Measurements from ENCODE around the gene NUP93. TPM values are rescaled to one million over a fixed set of nuclear protein-coding genes. Genes with fewer than 3 reads are reported as not detected.
"Not testable (repeated sequence)": the region's sequence is repeated elsewhere in the genome, so short reads cannot be mapped to it uniquely, and the experiment has no call there.

The NUP93 gene
- total RNA-seq, 1 experiment from 2014 or later: 144 TPM

DNA sequence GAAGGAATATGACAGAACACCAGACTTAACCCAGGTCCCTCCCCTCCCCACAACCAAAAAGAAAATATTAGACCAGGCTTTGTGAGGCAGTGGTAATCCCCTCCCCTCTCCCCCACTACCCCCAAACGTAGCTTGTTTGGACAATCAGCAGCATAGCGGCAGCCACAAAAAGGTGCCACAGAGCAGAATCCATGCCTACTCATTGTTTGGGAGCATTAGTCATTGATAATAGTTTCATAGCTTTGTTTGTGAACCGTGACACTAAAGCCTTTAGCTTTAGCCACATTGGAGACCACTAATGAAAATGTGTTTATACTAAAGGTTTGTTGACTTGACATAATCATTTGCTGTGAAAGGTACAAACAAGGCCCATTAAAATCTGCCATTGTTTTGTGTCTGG, 65.1 kb downstream of the NUP93 start:
- ATAC-seq: no peak
- ChIA-PET CTCF (no interaction called here), POLR2A (no interaction called here), RAD21 (ENCODE audit: low non-redundant PET in 1 of 2, low total read pairs in 2 of 2, uncharacterized antibody in 2 of 2, unreplicated experiment in 2 of 2) (no interaction called here)
- BruUV-seq (replicated peaks): no TSS peak
- Histone ChIP-seq H3K4me1 (ENCODE audit: control insufficient read depth in 1 of 2, insufficient read depth in 2 of 2, low read length in 2 of 2) (no peaks in the 10 kb centered on the region), H3K36me3 (ENCODE audit: control insufficient read depth in 1 of 2, insufficient read depth in 2 of 2, low read length in 2 of 2) (peaks cover 0 to 5% of the 10 kb centered on the region in 2 experiments; a peak in 1 of 4 replicates), H3K27me3 (ENCODE audit: insufficient read depth, low read length) (no peaks in the 10 kb centered on the region), H3K9ac (ENCODE audit: low read length) (no peak overlapping the region), H3K4me3 (replicated peaks in 1 of 2; ENCODE audit: low read depth in 1 of 2, low read length in 2 of 2) (no peak overlapping the region), H3K4me2 (ENCODE audit: low read length) (no peak overlapping the region), H4K20me1 (ENCODE audit: insufficient read depth) (no peaks in the 10 kb centered on the region), H3K9me2 (ENCODE audit: insufficient read depth) (no peaks in the 10 kb centered on the region), H3K27ac (ENCODE audit: low read depth, low read length) (no peak overlapping the region), H2AFZ (ENCODE audit: low read depth, low read length, poor library complexity, severe bottlenecking) (no peak overlapping the region), H3K79me2 (ENCODE audit: insufficient read depth, low read length) (peaks cover 50% of the 10 kb centered on the region), H3K9me3 (ENCODE audit: control insufficient read depth in 1 of 2, insufficient read depth in 1 of 2, low read depth in 1 of 2, low read length in 2 of 2) (no peaks in the 10 kb centered on the region)
- no peak for DNase-seq (ENCODE audit: low read depth, low spot score)
- intact Hi-C loops (cut with micrococcal nuclease): no loop called here
- TF ChIP-seq TCF7L2 (IDR thresholded peaks at IDR 0.05; ENCODE audit: borderline replicate concordance, extremely low read depth, insufficient read depth, insufficient read length) (no peak), ELF1 (IDR thresholded peaks at IDR 0.05; ENCODE audit: borderline replicate concordance, low read depth) (no peak), JUND (IDR thresholded peaks at IDR 0.05) (no peak), EZH2 (IDR thresholded peaks at IDR 0.05) (no peak)
- TF ChIP-seq, protein P1, sequence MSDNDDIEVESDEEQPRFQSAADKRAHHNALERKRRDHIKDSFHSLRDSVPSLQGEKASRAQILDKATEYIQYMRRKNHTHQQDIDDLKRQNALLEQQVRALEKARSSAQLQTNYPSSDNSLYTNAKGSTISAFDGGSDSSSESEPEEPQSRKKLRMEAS (IDR thresholded peaks at IDR 0.05): no peak

DNA sequence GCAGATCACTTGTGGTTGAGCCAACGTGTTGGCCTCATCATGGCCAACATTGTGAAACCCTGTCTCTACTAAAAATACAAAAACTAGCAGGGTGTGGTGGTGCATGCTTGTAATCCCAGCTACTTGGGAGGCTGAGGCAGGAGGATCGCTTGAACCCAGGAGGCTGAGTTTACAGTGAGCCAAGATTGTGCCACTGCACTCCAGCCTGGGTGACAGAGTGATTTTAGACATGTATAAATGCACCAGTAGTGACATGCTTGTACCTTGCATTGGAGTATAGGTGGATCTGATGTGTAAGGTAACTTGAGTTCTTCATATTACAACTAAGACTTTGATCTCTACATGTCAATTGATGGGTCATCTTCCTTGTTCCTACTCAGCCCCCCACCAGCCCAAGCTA, 67.1 kb downstream of the NUP93 start:
- H3K4me2 ChIP-seq (ENCODE audit: low read length); H3K27ac ChIP-seq (ENCODE audit: low read depth, low read length); H3K4me1 ChIP-seq (ENCODE audit: control insufficient read depth in 1 of 2, insufficient read depth in 2 of 2, low read length in 2 of 2); RAD21 ChIA-PET (ENCODE audit: low non-redundant PET in 1 of 2, low total read pairs in 2 of 2, uncharacterized antibody in 2 of 2, unreplicated experiment in 2 of 2); H3K9me3 ChIP-seq (ENCODE audit: control insufficient read depth in 1 of 2, insufficient read depth in 1 of 2, low read depth in 1 of 2, low read length in 2 of 2); H3K9me2 ChIP-seq (ENCODE audit: insufficient read depth); intact Hi-C loops (cut with micrococcal nuclease); H3K4me3 ChIP-seq (replicated peaks in 1 of 2; ENCODE audit: low read depth in 1 of 2, low read length in 2 of 2); H3K9ac ChIP-seq (ENCODE audit: low read length); ATAC-seq; H3K27me3 ChIP-seq (ENCODE audit: insufficient read depth, low read length); POLR2A ChIA-PET; BruUV-seq (replicated peaks); H4K20me1 ChIP-seq (ENCODE audit: insufficient read depth); H2AFZ ChIP-seq (ENCODE audit: low read depth, low read length, poor library complexity, severe bottlenecking); DNase-seq (ENCODE audit: low read depth, low spot score); H3K36me3 ChIP-seq (ENCODE audit: control insufficient read depth in 1 of 2, insufficient read depth in 2 of 2, low read length in 2 of 2): not testable (repeated sequence)
- H3K79me2 ChIP-seq (ENCODE audit: insufficient read depth, low read length): peaks cover 33% of the 10 kb centered on the region
- CTCF ChIA-PET: interaction anchor here (0.7 kb wide), 1 partner anchor 17 kb away, joined by 3 read pairs; no protein-coding TSS in a partner anchor

All from HCT116 (cell line).